Activated gamma-delta T cell (primary cell): ENCODE results near the gene PTP4A2.

Source experiments
- DNase-seq: peaks from one replicate; lab custom pipeline; 2025; lab: John Stamatoyannopoulos, UW

PTP4A2 gene

GRCh38 chr1:31859719-31860118 lies 78.4 kb downstream of the PTP4A2 start:
- no peak for DNase-seq

- no peak for DNase-seq
These were observed 79.1 kb downstream of the PTP4A2 start for GRCh38 chr1:31859044-31859443.

GRCh38 chr1:31857863-31858262 lies 80.3 kb downstream of the PTP4A2 start:
- DNase-seq: no peak
